NT2/D1 (cell line): Measurements from ENCODE around the gene ARHGAP21.

Experiments
- YY1 ChIP-seq: IDR thresholded peaks from 2 replicates; pipeline ENCODE4 v1.6.1; 2011; ENCODE audit not compliant: insufficient read length, insufficient read depth
- ZNF274 ChIP-seq: IDR thresholded peaks from 2 replicates; pipeline ENCODE4 v1.6.1; 2011; ENCODE audit warnings: mild to moderate bottlenecking, low read depth, low read length

- TF ChIP-seq ZNF274 = no peak
- no peak for TF ChIP-seq YY1
Observed at GRCh38 chr10:24651923-24652322, 71.8 kb downstream of the ARHGAP21 start.
